Measurements from ENCODE around the gene HDAC7. TPM values are rescaled to one million over a fixed set of nuclear protein-coding genes. Genes with fewer than 3 reads are reported as not detected.

HDAC7 gene
- total RNA-seq, 1 donor from 2014 or later: 67.9 TPM

DNA sequence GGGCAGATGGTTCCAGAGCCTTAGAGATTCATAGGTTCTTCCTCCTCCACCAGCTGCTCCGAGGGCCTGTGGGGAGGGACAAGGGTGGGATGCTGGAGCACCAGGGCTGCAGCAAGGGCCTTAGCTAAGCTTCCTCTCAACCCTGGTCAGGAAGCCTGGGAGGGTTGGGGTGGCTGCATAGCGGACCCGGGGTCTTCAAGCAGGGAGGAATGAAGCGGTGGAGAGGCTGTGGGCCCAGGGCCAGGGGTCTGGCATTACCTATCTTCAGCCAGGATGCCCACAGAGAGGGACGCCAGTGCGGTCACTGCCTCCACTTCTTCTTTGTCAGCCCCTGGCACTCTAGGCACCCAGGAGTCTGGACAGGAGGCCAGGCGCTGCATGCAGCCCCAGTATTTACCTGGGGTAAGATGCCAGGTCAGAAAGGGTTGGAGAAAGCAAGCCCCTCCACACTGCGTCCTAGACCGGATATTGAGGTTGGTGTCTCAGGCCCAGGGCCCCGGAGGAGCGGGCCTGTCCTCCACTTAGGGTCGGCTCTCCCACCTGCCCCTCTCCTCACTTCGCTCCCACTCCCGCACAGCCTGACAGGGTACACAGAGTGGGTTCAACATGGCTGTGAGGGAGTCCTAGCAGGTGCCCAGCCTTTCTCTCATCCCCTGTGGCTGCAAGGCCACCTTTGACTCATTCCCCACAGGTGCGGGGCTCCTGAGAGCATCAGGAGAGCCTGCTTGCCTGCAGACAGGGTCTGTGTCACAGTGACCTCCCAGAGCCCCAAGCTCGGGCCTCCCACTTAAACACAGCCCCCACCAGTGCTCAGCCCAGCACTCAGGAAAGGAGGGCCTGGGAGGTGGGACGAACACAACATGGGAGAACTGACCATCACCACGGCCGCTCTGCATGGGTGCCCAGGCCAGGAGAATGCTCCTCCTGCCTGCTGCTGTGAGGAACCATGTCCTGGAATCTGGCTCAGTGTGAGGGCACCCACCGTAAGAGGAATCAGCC is 35.6 kb downstream of the HDAC7 start:
- no peak for DNase-seq
- H3K4me1 Mint-ChIP-seq (ENCODE audit: low read depth, unreplicated experiment): peaks cover 3% of the 10 kb centered on the region
- TF ChIP-seq CTCF (IDR thresholded peaks at IDR 0.05; ENCODE audit: partially characterized antibody, unreplicated experiment): no peak
- H3K36me3 Mint-ChIP-seq (ENCODE audit: unreplicated experiment): no peaks in the 10 kb centered on the region
- H3K9me3 Mint-ChIP-seq (ENCODE audit: unreplicated experiment): peaks cover 8% of the 10 kb centered on the region
- H3K27me3 Mint-ChIP-seq (ENCODE audit: unreplicated experiment): peaks cover 5% of the 10 kb centered on the region
- no peak overlapping the region for H3K4me3 Mint-ChIP-seq (ENCODE audit: unreplicated experiment)
- no peak overlapping the region for H3K27ac Mint-ChIP-seq (ENCODE audit: unreplicated experiment)

DNA sequence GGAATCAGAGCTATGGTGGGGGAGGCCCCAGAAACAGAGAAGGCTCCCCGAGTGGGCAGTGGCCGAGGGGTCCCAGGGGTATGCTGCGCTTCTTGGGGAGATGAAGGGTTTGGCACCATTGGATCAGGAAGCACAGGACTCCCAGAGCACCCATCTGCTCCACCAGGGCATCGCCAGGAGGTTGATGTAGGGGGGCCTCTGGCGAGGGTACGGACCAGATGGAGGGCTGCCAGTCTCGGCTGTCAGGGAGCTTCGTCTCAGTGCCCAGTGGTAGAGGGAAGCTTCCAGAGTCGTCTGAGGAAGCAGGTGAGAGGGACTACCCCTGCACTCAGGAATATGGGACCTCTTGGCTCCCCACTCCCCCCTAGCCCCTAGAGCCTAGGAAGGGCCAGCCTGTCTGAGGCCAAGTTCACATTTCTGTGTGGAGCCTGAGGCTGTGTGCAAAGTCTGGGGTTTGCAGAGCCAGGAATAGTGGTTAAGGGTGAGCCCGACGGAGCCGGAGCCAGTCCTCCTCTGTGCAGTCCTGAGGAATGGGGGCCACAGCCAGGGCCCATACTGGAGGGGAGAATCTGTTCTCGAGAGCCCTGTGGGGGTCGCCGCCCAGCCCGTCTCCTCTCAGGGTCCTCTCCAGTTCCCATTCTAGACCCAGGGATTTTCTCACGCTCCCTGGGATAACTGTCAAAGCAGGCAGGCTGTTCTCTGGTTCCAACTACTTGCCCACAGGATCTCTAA is 36.5 kb downstream of the HDAC7 start:
- Mint-ChIP-seq H3K4me3 (ENCODE audit: unreplicated experiment) (no peak overlapping the region), H3K36me3 (ENCODE audit: unreplicated experiment) (no peaks in the 10 kb centered on the region), H3K9me3 (ENCODE audit: unreplicated experiment) (peaks cover 8% of the 10 kb centered on the region), H3K4me1 (ENCODE audit: low read depth, unreplicated experiment) (peaks cover 8% of the 10 kb centered on the region), H3K27me3 (ENCODE audit: unreplicated experiment) (peaks cover 2% of the 10 kb centered on the region), H3K27ac (ENCODE audit: unreplicated experiment) (no peak overlapping the region)
- no peak for DNase-seq
- no peak for TF ChIP-seq CTCF (IDR thresholded peaks at IDR 0.05; ENCODE audit: partially characterized antibody, unreplicated experiment)

DNA sequence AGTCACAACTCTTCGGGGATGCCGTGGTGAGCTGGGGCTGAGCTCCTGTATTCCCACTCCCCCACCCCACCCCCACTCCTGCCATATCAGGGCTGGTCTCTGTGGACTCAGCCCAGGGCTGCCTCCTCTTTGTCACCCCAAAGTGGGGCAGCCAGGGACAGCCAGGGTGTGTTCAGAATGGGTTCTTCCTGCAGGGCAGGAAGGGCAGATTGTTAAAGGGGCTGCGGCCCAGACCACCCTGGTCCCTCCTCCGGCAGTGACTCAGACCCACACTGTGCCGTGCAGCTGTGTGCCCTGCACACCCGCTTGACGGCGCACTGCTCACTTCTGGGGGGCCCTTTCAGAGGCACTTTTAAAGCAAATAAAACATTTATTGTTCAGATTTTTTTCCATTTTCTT is 37.3 kb downstream of the HDAC7 start:
- H3K4me3 Mint-ChIP-seq (ENCODE audit: unreplicated experiment): no peak overlapping the region
- H3K27me3 Mint-ChIP-seq (ENCODE audit: unreplicated experiment): peaks cover 2% of the 10 kb centered on the region
- no peaks in the 10 kb centered on the region for H3K36me3 Mint-ChIP-seq (ENCODE audit: unreplicated experiment)
- H3K4me1 Mint-ChIP-seq (ENCODE audit: low read depth, unreplicated experiment): peaks cover 12% of the 10 kb centered on the region
- TF ChIP-seq CTCF (IDR thresholded peaks at IDR 0.05; ENCODE audit: partially characterized antibody, unreplicated experiment): no peak
- peaks cover 8% of the 10 kb centered on the region for H3K9me3 Mint-ChIP-seq (ENCODE audit: unreplicated experiment)
- peak overlapping the region; percentile 71 for H3K27ac Mint-ChIP-seq (ENCODE audit: unreplicated experiment)
- no peak for DNase-seq

DNA sequence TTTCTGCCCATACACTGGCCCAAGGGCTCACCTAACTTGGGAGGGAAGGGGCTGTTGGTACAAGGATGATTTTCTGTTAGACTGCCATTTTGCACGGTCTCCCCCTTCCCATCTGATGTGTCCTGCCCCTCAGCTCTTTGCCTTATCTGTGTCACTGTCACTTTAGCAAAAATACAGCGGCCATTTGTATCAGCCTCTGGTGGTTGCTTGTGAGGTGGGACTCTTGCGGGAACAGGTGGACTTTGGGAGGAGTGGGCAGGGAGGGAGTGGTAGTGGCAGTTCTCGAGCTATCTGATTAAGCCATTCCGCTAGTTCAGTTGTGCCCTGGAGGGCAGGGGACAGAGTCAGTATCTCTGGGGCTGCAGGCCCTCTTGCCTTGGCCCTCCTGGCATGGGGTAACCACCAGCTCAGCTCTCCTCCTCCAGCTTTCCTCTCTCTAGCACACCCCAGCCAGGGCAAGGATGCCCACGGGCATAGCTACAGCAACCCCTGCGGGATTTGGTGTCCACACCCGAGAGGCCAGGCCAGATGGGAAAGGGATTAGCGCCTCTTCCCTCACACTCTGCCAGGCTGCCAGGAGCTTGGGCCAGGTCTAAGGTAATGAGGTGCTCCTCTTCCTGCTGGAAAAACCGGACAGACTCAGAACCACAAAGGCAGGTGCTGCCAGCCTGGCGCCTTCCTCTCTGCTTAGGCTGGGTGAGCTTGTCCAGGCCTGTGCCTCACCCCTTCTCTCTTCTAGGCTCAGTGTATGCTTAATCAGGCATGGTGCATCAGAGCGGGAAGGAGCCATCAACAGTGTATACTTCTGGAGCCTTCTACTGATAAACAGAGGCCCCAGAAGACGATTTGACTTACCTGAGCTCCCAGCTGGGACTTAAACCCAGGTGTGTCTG is 38.0 kb downstream of the HDAC7 start:
- no peak for DNase-seq
- Mint-ChIP-seq H3K4me3 (ENCODE audit: unreplicated experiment) (no peak overlapping the region), H3K9me3 (ENCODE audit: unreplicated experiment) (peaks cover 8% of the 10 kb centered on the region), H3K27ac (ENCODE audit: unreplicated experiment) (no peak overlapping the region), H3K36me3 (ENCODE audit: unreplicated experiment) (no peaks in the 10 kb centered on the region), H3K4me1 (ENCODE audit: low read depth, unreplicated experiment) (peaks cover 12% of the 10 kb centered on the region), H3K27me3 (ENCODE audit: unreplicated experiment) (peaks cover 2% of the 10 kb centered on the region)
- no peak for TF ChIP-seq CTCF (IDR thresholded peaks at IDR 0.05; ENCODE audit: partially characterized antibody, unreplicated experiment)

Measured in glutamatergic neuron (in vitro differentiated cells).